ENCODE measurements around the gene ZNF385D. TPM values are rescaled to one million over a fixed set of nuclear protein-coding genes. Genes with fewer than 3 reads are reported as not detected.
"Not testable (repeated sequence)": the region's sequence is repeated elsewhere in the genome, so short reads cannot be mapped to it uniquely, and the experiment has no call there.

The ZNF385D gene
- polyA plus RNA-seq, 2 donors = 0.39 to 0.52 TPM

DNA sequence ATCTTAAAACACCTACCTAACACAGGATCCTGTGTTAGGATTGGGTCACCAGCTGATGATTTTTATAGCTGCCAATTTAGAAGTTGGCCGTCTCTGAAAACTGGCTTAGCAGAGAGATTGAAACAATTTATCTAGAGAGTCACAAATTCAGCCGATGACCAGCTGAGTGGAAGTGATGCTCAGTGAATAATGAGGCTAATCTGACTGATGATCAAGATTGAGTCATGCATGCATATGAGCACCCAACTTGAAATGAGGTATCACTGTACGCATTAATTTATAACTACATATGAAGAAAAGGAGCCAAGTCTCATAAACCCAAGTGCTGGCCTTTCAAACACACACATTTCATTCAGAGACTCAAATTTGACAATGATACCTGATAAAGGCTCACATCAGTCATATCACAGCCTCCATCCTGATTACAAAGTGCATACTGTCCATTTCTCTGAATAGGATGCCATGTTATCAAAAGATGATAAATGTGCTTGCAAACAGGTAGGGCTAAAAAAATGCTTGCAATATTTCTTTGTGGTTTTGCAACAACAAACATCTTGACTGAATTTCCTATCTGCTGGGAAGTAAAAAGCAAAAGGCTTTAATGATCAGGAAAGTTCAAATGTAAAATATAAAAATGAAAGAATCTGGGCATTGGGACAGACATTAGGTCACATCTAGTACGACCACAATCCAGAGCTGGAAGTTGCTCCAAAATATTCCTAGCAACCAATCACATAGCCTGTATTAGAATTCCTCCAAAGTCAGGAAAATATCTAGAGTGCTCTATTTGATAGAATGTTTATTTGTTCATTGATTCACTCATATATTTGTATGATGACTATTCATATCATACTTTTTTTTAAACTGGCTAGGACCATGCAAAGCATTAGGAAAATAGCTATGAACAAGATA, 264.7 kb downstream of the ZNF385D start:
- H3K4me3 ChIP-seq (ENCODE audit: low read depth in 1 of 2, low read length in 2 of 2); H3K27ac ChIP-seq (ENCODE audit: low read depth in 2 of 2, low read length in 1 of 2); H3K4me1 ChIP-seq (ENCODE audit: control insufficient read depth in 2 of 2, insufficient read depth in 2 of 2, low read length in 1 of 2); H3K27me3 ChIP-seq (ENCODE audit: control insufficient read depth in 1 of 2, insufficient read depth in 2 of 2, low read length in 2 of 2); H3K9me3 ChIP-seq (ENCODE audit: control insufficient read depth in 2 of 2, insufficient read depth in 1 of 2, low read depth in 1 of 2, low read length in 1 of 2); H3K36me3 ChIP-seq (ENCODE audit: control insufficient read depth in 2 of 2, insufficient read depth in 2 of 2, low read length in 1 of 2): not testable (repeated sequence)
- 31 to 42% methylated on average over 1 of the region's 4 CpGs for WGBS, 2 donors

DNA sequence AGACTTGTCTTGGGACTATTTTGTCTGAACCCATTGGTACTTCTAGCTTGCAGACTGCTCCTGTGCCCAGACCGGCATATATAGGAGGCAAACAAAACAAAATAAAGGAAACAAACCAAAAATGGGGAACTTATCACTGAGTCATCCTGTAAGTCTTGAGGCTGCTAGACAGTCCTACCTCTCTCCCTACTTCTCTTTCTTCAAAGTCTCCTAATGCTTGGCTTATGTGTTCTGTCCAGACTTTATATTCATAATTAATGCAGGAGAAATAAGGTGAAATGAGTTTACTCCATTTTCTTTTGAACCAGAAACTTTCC, 266.2 kb downstream of the ZNF385D start:
- Histone ChIP-seq H3K27me3 (ENCODE audit: control insufficient read depth in 1 of 2, insufficient read depth in 2 of 2, low read length in 2 of 2) (no peaks in the 10 kb centered on the region), H3K9me3 (ENCODE audit: control insufficient read depth in 2 of 2, insufficient read depth in 1 of 2, low read depth in 1 of 2, low read length in 1 of 2) (no peaks in the 10 kb centered on the region), H3K4me1 (ENCODE audit: control insufficient read depth in 2 of 2, insufficient read depth in 2 of 2, low read length in 1 of 2) (no peaks in the 10 kb centered on the region), H3K4me3 (ENCODE audit: low read depth in 1 of 2, low read length in 2 of 2) (no peak overlapping the region), H3K27ac (ENCODE audit: low read depth in 2 of 2, low read length in 1 of 2) (no peak overlapping the region), H3K36me3 (ENCODE audit: control insufficient read depth in 2 of 2, insufficient read depth in 2 of 2, low read length in 1 of 2) (no peaks in the 10 kb centered on the region)
- WGBS, 2 donors = 68 to 89% methylated on average over 1 of the region's 1 CpG

- Histone ChIP-seq H3K27ac (ENCODE audit: low read depth in 2 of 2, low read length in 1 of 2) (no peak overlapping the region), H3K36me3 (ENCODE audit: control insufficient read depth in 2 of 2, insufficient read depth in 2 of 2, low read length in 1 of 2) (no peaks in the 10 kb centered on the region), H3K4me1 (ENCODE audit: control insufficient read depth in 2 of 2, insufficient read depth in 2 of 2, low read length in 1 of 2) (no peaks in the 10 kb centered on the region), H3K27me3 (ENCODE audit: control insufficient read depth in 1 of 2, insufficient read depth in 2 of 2, low read length in 2 of 2) (no peaks in the 10 kb centered on the region), H3K9me3 (ENCODE audit: control insufficient read depth in 2 of 2, insufficient read depth in 1 of 2, low read depth in 1 of 2, low read length in 1 of 2) (no peaks in the 10 kb centered on the region), H3K4me3 (ENCODE audit: low read depth in 1 of 2, low read length in 2 of 2) (no peak overlapping the region)
- WGBS, 2 donors = 63% methylated on average over 5 of the region's 5 CpGs
These were observed 266.8 kb downstream of the ZNF385D start for GRCh38 chr3:21484057-21484827.

GRCh38 chr3:21481991-21482390, 269.0 kb downstream of the ZNF385D start:
- Histone ChIP-seq H3K27ac (ENCODE audit: low read depth in 2 of 2, low read length in 1 of 2) (no peak overlapping the region), H3K36me3 (ENCODE audit: control insufficient read depth in 2 of 2, insufficient read depth in 2 of 2, low read length in 1 of 2) (no peaks in the 10 kb centered on the region), H3K27me3 (ENCODE audit: control insufficient read depth in 1 of 2, insufficient read depth in 2 of 2, low read length in 2 of 2) (no peaks in the 10 kb centered on the region), H3K9me3 (ENCODE audit: control insufficient read depth in 2 of 2, insufficient read depth in 1 of 2, low read depth in 1 of 2, low read length in 1 of 2) (no peaks in the 10 kb centered on the region), H3K4me3 (ENCODE audit: low read depth in 1 of 2, low read length in 2 of 2) (no peak overlapping the region), H3K4me1 (ENCODE audit: control insufficient read depth in 2 of 2, insufficient read depth in 2 of 2, low read length in 1 of 2) (no peaks in the 10 kb centered on the region)
- WGBS, 2 donors = 86 to 91% methylated on average over 1 of the region's 1 CpG

GRCh38 chr3:21477541-21478288, 273.3 kb downstream of the ZNF385D start:
- no peaks in the 10 kb centered on the region for H3K36me3 ChIP-seq (ENCODE audit: control insufficient read depth in 2 of 2, insufficient read depth in 2 of 2, low read length in 1 of 2)
- H3K27ac ChIP-seq (ENCODE audit: low read depth in 2 of 2, low read length in 1 of 2) = no peak overlapping the region
- H3K27me3 ChIP-seq (ENCODE audit: control insufficient read depth in 1 of 2, insufficient read depth in 2 of 2, low read length in 2 of 2) = no peaks in the 10 kb centered on the region
- H3K4me3 ChIP-seq (ENCODE audit: low read depth in 1 of 2, low read length in 2 of 2) = no peak overlapping the region
- no peaks in the 10 kb centered on the region for H3K4me1 ChIP-seq (ENCODE audit: control insufficient read depth in 2 of 2, insufficient read depth in 2 of 2, low read length in 1 of 2)
- H3K9me3 ChIP-seq (ENCODE audit: control insufficient read depth in 2 of 2, insufficient read depth in 1 of 2, low read depth in 1 of 2, low read length in 1 of 2) = no peaks in the 10 kb centered on the region

DNA sequence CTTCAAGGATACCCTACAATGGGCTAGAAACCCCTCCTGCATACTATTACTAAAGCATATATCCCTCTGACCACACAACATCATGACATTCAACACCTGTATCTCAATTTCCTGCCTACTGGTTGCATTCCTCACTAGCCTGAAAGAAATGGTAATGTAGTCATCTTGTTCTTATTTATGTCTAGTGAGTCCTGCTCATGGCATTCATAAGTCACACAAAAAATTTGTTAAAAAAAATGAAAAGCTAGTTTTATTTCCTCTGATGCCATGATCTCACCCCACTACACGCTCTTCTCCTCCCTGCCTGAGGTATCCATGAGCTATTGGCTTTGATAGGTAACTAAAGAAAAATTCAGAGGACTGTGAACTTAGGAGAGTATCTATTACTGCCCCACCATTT, 284.5 kb downstream of the ZNF385D start:
- Histone ChIP-seq H3K36me3 (ENCODE audit: control insufficient read depth in 2 of 2, insufficient read depth in 2 of 2, low read length in 1 of 2) (no peaks in the 10 kb centered on the region), H3K4me3 (ENCODE audit: low read depth in 1 of 2, low read length in 2 of 2) (no peak overlapping the region), H3K4me1 (ENCODE audit: control insufficient read depth in 2 of 2, insufficient read depth in 2 of 2, low read length in 1 of 2) (no peaks in the 10 kb centered on the region), H3K27me3 (ENCODE audit: control insufficient read depth in 1 of 2, insufficient read depth in 2 of 2, low read length in 2 of 2) (no peaks in the 10 kb centered on the region), H3K9me3 (ENCODE audit: control insufficient read depth in 2 of 2, insufficient read depth in 1 of 2, low read depth in 1 of 2, low read length in 1 of 2) (no peaks in the 10 kb centered on the region), H3K27ac (ENCODE audit: low read depth in 2 of 2, low read length in 1 of 2) (no peak overlapping the region)
- WGBS, 2 donors = 41 to 75% methylated on average over 1 of the region's 1 CpG

- Histone ChIP-seq H3K27ac (ENCODE audit: low read depth in 2 of 2, low read length in 1 of 2) (no peak overlapping the region), H3K27me3 (ENCODE audit: control insufficient read depth in 1 of 2, insufficient read depth in 2 of 2, low read length in 2 of 2) (no peaks in the 10 kb centered on the region), H3K9me3 (ENCODE audit: control insufficient read depth in 2 of 2, insufficient read depth in 1 of 2, low read depth in 1 of 2, low read length in 1 of 2) (no peaks in the 10 kb centered on the region), H3K36me3 (ENCODE audit: control insufficient read depth in 2 of 2, insufficient read depth in 2 of 2, low read length in 1 of 2) (no peaks in the 10 kb centered on the region), H3K4me3 (ENCODE audit: low read depth in 1 of 2, low read length in 2 of 2) (no peak overlapping the region), H3K4me1 (ENCODE audit: control insufficient read depth in 2 of 2, insufficient read depth in 2 of 2, low read length in 1 of 2) (no peaks in the 10 kb centered on the region)
- WGBS, 2 donors = 68 to 75% methylated on average over 3 of the region's 3 CpGs
These were observed 286.3 kb downstream of the ZNF385D start for GRCh38 chr3:21464746-21465145.

GRCh38 chr3:21463319-21463718, 287.7 kb downstream of the ZNF385D start:
- H3K9me3 ChIP-seq (ENCODE audit: control insufficient read depth in 2 of 2, insufficient read depth in 1 of 2, low read depth in 1 of 2, low read length in 1 of 2) = no peaks in the 10 kb centered on the region
- no peaks in the 10 kb centered on the region for H3K27me3 ChIP-seq (ENCODE audit: control insufficient read depth in 1 of 2, insufficient read depth in 2 of 2, low read length in 2 of 2)
- 86 to 92% methylated on average over 4 of the region's 4 CpGs for WGBS, 2 donors
- H3K27ac ChIP-seq (ENCODE audit: low read depth in 2 of 2, low read length in 1 of 2) = no peak overlapping the region
- no peaks in the 10 kb centered on the region for H3K36me3 ChIP-seq (ENCODE audit: control insufficient read depth in 2 of 2, insufficient read depth in 2 of 2, low read length in 1 of 2)
- H3K4me1 ChIP-seq (ENCODE audit: control insufficient read depth in 2 of 2, insufficient read depth in 2 of 2, low read length in 1 of 2) = no peaks in the 10 kb centered on the region
- H3K4me3 ChIP-seq (ENCODE audit: low read depth in 1 of 2, low read length in 2 of 2) = no peak overlapping the region

- no peaks in the 10 kb centered on the region for H3K4me1 ChIP-seq (ENCODE audit: control insufficient read depth in 2 of 2, insufficient read depth in 2 of 2, low read length in 1 of 2)
- no peaks in the 10 kb centered on the region for H3K36me3 ChIP-seq (ENCODE audit: control insufficient read depth in 2 of 2, insufficient read depth in 2 of 2, low read length in 1 of 2)
- no peaks in the 10 kb centered on the region for H3K27me3 ChIP-seq (ENCODE audit: control insufficient read depth in 1 of 2, insufficient read depth in 2 of 2, low read length in 2 of 2)
- H3K27ac ChIP-seq (ENCODE audit: low read depth in 2 of 2, low read length in 1 of 2) = no peak overlapping the region
- H3K4me3 ChIP-seq (ENCODE audit: low read depth in 1 of 2, low read length in 2 of 2) = no peak overlapping the region
- no peaks in the 10 kb centered on the region for H3K9me3 ChIP-seq (ENCODE audit: control insufficient read depth in 2 of 2, insufficient read depth in 1 of 2, low read depth in 1 of 2, low read length in 1 of 2)
These were observed 288.9 kb downstream of the ZNF385D start for GRCh38 chr3:21462141-21462540.
